Ovary (tissue), 3 donors: ENCODE results near the gene RAF1.

Source experiments
- CTCF ChIP-seq, 3 donors: fragments of 450-650 bp in 2 of 3; fragments of 200-600 bp in 1 of 3; IDR thresholded peaks; one replicate each; pipeline versions ENCODE4 v1.5.1 to v1.8.0; 2016 to 2022; ENCODE audit warnings: antibody characterized with exemption in 3 of 3, mild to moderate bottlenecking in 1 of 3
- EP300 ChIP-seq: sonication (generic); formaldehyde crosslinking; IDR thresholded peaks from one replicate; pipeline ENCODE4 v1.6.1; 2017; ENCODE audit warnings: antibody characterized with exemption
- POLR2A ChIP-seq: fragments of 450-650 bp; IDR thresholded peaks from one replicate; pipeline ENCODE4 v1.6.1; 2017; ENCODE audit warnings: antibody characterized with exemption, mild to moderate bottlenecking, moderate library complexity
- donor health status: DM: no; HTN: no; CAD: no.

- TF ChIP-seq POLR2A: no peak
- TF ChIP-seq CTCF (IDR thresholded peaks at IDR 0.05): no peak
- no peak for TF ChIP-seq EP300
These were observed 127.5 kb downstream of the RAF1 start for GRCh38 chr3:12536423-12536822.
